DOHH2 (cell line): ENCODE measurements around the gene EPS15.
"Not testable (repeated sequence)": the region's sequence is repeated elsewhere in the genome, so short reads cannot be mapped to it uniquely, and the experiment has no call there.

Source experiments
- H3F3A ChIP-seq: fragments of 200-600 bp; sonication (generic), shearing (Covaris generic); 2 replicates; pipeline ENCODE4 v1.6.0; 2016; ENCODE audit warnings: antibody characterized with exemption, mild to moderate bottlenecking; ENCODE audit not compliant: control insufficient read depth, insufficient read depth
- H3K27ac ChIP-seq: fragments of 200-600 bp; sonication (generic); 2 replicates; pipeline ENCODE4 v1.5.1; 2014; ENCODE audit warnings: low read depth, mild to moderate bottlenecking, low read length, moderate library complexity
- H3K27me3 ChIP-seq: fragments of 200-600 bp; sonication (generic); 2 replicates; pipeline ENCODE4 v1.6.1; 2014; ENCODE audit warnings: mild to moderate bottlenecking, low read length, mixed read lengths; ENCODE audit not compliant: control insufficient read depth
- H3K36me3 ChIP-seq: fragments of 200-600 bp; sonication (generic); 2 replicates; pipeline ENCODE4 v1.6.1; 2014; ENCODE audit warnings: mild to moderate bottlenecking, low read length, moderate library complexity, mixed read lengths; ENCODE audit not compliant: control insufficient read depth
- H3K4me1 ChIP-seq: fragments of 200-600 bp; sonication (generic); 2 replicates; pipeline ENCODE4 v1.6.1; 2014; ENCODE audit warnings: mild to moderate bottlenecking, low read length, mixed read lengths; ENCODE audit not compliant: control insufficient read depth
- H3K4me2 ChIP-seq: fragments of 200-600 bp; sonication (generic); 2 replicates; pipeline ENCODE4 v1.6.0; 2014; ENCODE audit warnings: mild to moderate bottlenecking, low read length, moderate library complexity
- H3K4me3 ChIP-seq: fragments of 200-600 bp; sonication (generic); 2 replicates; pipeline ENCODE4 v1.5.1; 2014; ENCODE audit warnings: mild to moderate bottlenecking, low read length, mixed read lengths
- H3K79me2 ChIP-seq: fragments of 200-600 bp; sonication (generic); 2 replicates; pipeline ENCODE4 v1.6.1; 2014; ENCODE audit warnings: mild to moderate bottlenecking, low read length, mixed read lengths; ENCODE audit not compliant: control insufficient read depth
- H3K9me2 ChIP-seq: fragments of 200-600 bp; sonication (generic); replicated peaks from 2 replicates; pipeline ENCODE4 v1.6.1; 2014; ENCODE audit warnings: mild to moderate bottlenecking, low read length, mixed read lengths; ENCODE audit not compliant: control insufficient read depth
- H3K9me3 ChIP-seq: fragments of 200-600 bp; sonication (generic); 2 replicates; pipeline ENCODE4 v1.6.1; 2014; ENCODE audit warnings: antibody characterized with exemption, low read length, mixed read lengths; ENCODE audit not compliant: control insufficient read depth, insufficient read depth
- H4K20me1 ChIP-seq: fragments of 200-600 bp; sonication (generic); 2 replicates; pipeline ENCODE4 v1.6.0; 2014; ENCODE audit warnings: low read depth, mild to moderate bottlenecking, antibody characterized with exemption, low read length, moderate library complexity; ENCODE audit not compliant: control insufficient read depth, insufficient read depth
- EZH2phosphoT487 ChIP-seq: fragments of 200-600 bp; sonication (generic); IDR thresholded peaks from 2 replicates; pipeline ENCODE4 v1.6.1; 2017; ENCODE audit warnings: borderline replicate concordance, mild to moderate bottlenecking, antibody characterized with exemption, low read length, moderate library complexity, mixed read lengths
- TF ChIP-seq, protein P1 (sequence below): fragments of 200-600 bp; sonication (generic); IDR thresholded peaks from one replicate; pipeline ENCODE4 v1.5.1; 2014; ENCODE audit warnings: antibody characterized with exemption, mild to moderate bottlenecking, low read depth, low read length; ENCODE audit not compliant: poor library complexity, severe bottlenecking

The EPS15 gene

DNA sequence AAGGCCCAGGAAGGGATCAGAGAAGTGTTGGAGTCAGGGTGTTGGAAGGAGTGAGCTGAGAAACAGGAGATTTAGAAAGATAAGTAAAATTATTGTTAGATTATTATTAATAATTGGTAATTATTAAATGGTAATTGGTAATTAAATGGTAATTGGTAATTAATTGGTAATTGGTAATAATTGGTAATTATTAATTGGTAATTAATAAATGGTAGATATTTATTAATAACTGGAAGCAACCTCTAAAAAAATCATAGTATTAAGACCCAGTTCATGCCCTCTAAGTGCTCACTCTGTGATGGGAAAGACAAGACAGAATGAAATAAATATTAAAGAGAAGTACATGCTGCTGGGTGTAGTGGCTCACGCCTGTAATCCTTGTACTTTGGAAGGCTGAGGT lies 13.8 kb upstream of the EPS15 start:
- H3K9me3 ChIP-seq = no peaks in the 10 kb centered on the region
- peaks cover 15% of the 10 kb centered on the region for H3K4me1 ChIP-seq
- H3F3A ChIP-seq = no peaks in the 10 kb centered on the region
- H4K20me1 ChIP-seq = no peaks in the 10 kb centered on the region
- H3K9me2 ChIP-seq = no peaks in the 10 kb centered on the region
- TF ChIP-seq EZH2phosphoT487 = no peak
- TF ChIP-seq, protein P1, sequence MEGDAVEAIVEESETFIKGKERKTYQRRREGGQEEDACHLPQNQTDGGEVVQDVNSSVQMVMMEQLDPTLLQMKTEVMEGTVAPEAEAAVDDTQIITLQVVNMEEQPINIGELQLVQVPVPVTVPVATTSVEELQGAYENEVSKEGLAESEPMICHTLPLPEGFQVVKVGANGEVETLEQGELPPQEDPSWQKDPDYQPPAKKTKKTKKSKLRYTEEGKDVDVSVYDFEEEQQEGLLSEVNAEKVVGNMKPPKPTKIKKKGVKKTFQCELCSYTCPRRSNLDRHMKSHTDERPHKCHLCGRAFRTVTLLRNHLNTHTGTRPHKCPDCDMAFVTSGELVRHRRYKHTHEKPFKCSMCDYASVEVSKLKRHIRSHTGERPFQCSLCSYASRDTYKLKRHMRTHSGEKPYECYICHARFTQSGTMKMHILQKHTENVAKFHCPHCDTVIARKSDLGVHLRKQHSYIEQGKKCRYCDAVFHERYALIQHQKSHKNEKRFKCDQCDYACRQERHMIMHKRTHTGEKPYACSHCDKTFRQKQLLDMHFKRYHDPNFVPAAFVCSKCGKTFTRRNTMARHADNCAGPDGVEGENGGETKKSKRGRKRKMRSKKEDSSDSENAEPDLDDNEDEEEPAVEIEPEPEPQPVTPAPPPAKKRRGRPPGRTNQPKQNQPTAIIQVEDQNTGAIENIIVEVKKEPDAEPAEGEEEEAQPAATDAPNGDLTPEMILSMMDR = no peak
- H3K4me3 ChIP-seq = no peak overlapping the region
- no peak overlapping the region for H3K4me2 ChIP-seq
- no peak overlapping the region for H3K27ac ChIP-seq
- H3K79me2 ChIP-seq = no peaks in the 10 kb centered on the region
- H3K27me3 ChIP-seq = no peaks in the 10 kb centered on the region
- no peaks in the 10 kb centered on the region for H3K36me3 ChIP-seq

DNA sequence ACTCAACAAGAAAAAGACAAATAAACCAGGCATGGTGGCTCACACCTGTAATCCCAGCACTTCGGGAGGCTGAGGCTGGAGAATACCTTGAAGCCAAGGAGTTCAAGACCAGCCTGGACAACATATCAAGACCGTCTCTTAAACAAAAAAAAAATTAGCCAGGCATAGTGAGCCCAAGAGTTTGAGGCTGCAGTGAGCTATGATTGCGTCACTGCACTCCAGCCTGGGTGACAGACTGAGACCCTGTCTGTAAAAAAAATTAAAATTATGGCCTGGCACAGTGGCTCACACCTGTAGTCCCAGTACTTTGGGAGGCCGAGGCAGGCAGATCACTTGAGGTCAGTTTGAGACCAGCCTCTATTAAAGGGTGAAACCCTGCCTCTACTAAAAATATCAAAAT lies 11.4 kb upstream of the EPS15 start:
- not testable (repeated sequence) for H3F3A ChIP-seq, H3K9me3 ChIP-seq, H3K36me3 ChIP-seq

GRCh38 chr1:51527144-51527543 lies 8.1 kb upstream of the EPS15 start:
- Histone ChIP-seq H3K36me3 (peaks cover 28% of the 10 kb centered on the region), H3K9me3 (no peaks in the 10 kb centered on the region), H3K4me1 (0 out of 2 replicates have a peak, but pooled peaks cover 4% of the 10 kb centered on the region), H3K27me3 (no peaks in the 10 kb centered on the region), H3F3A (no peaks in the 10 kb centered on the region), H3K79me2 (peaks cover 8% of the 10 kb centered on the region; the same call in 1 of the 2 replicates), H3K27ac (no peak overlapping the region), H3K9me2 (no peaks in the 10 kb centered on the region), H4K20me1 (no peaks in the 10 kb centered on the region), H3K4me3 (no peak overlapping the region), H3K4me2 (no peak overlapping the region)
- no peak for TF ChIP-seq EZH2phosphoT487
- TF ChIP-seq, protein P1 = no peak

More for the DNA sequence above, 11.4 kb upstream of the EPS15 start:
- not testable (repeated sequence) for H3K79me2 ChIP-seq, H3K4me3 ChIP-seq, H4K20me1 ChIP-seq, H3K27ac ChIP-seq, H3K27me3 ChIP-seq, H3K9me2 ChIP-seq, H3K4me2 ChIP-seq
- peaks cover 15% of the 10 kb centered on the region for H3K4me1 ChIP-seq

- H3K4me2 ChIP-seq = no peak overlapping the region
- H3K4me3 ChIP-seq = no peak overlapping the region
Observed at GRCh38 chr1:51526248-51526647, 7.2 kb upstream of the EPS15 start.

More at GRCh38 chr1:51526248-51526647, 7.2 kb upstream of the EPS15 start:
- Histone ChIP-seq H3K27ac (no peak overlapping the region), H4K20me1 (no peaks in the 10 kb centered on the region), H3K27me3 (no peaks in the 10 kb centered on the region), H3K9me3 (no peaks in the 10 kb centered on the region), H3K4me1 (0 out of 2 replicates have a peak, but pooled peaks cover 4% of the 10 kb centered on the region), H3F3A (no peaks in the 10 kb centered on the region), H3K36me3 (peaks cover 31% of the 10 kb centered on the region), H3K9me2 (no peaks in the 10 kb centered on the region), H3K79me2 (peaks cover 10% of the 10 kb centered on the region)
- no peak for TF ChIP-seq EZH2phosphoT487
- TF ChIP-seq, protein P1 = no peak
